CD14-positive monocyte (primary cell): ENCODE measurements around the gene A4GALT. TPM values are rescaled to one million over a fixed set of nuclear protein-coding genes. Genes with fewer than 3 reads are reported as not detected.

Source experiments
- DNase-seq, 3 donors: peaks; one replicate each; pipeline ENCODE4 v3.0.0-alpha.2; 2011 to 2022
- H2AFZ ChIP-seq: 2 replicates; pipeline ENCODE4 v1.6.0; 2012; ENCODE audit warnings: mild to moderate bottlenecking, low read depth, low read length, inconsistent platforms; ENCODE audit not compliant: insufficient read depth, poor library complexity, severe bottlenecking
- H3K27ac ChIP-seq, 2 donors: 1 replicate in 1 of 2; 2 replicates in 1 of 2; pipeline ENCODE4 v1.5.1; 2012 to 2013; ENCODE audit warnings: low read length in 2 of 2, control low read depth in 1 of 2, inconsistent platforms in 1 of 2, low read depth in 1 of 2, mild to moderate bottlenecking in 1 of 2
- H3K27me3 ChIP-seq, 2 donors: one replicate each; pipeline versions ENCODE4 v1.6.0 to v1.6.1; 2011 to 2013; ENCODE audit warnings: low read length in 2 of 2; ENCODE audit not compliant: control insufficient read depth in 2 of 2, insufficient read depth in 2 of 2
- H3K36me3 ChIP-seq, 2 donors: replicated peaks in 1 of 2; 1 replicate in 1 of 2; 2 replicates in 1 of 2; pipeline versions ENCODE4 v1.5.1 to v1.6.1; 2012 to 2013; ENCODE audit warnings: low read length in 2 of 2, control low read depth in 1 of 2, inconsistent platforms in 1 of 2, mild to moderate bottlenecking in 1 of 2; ENCODE audit not compliant: insufficient read depth in 2 of 2, control insufficient read depth in 1 of 2
- H3K4me1 ChIP-seq, 2 donors: 1 replicate in 1 of 2; 2 replicates in 1 of 2; pipeline versions ENCODE4 v1.5.1 to v1.6.1; 2012 to 2013; ENCODE audit warnings: low read length in 2 of 2, control low read depth in 1 of 2, inconsistent platforms in 1 of 2, mild to moderate bottlenecking in 1 of 2, moderate library complexity in 1 of 2; ENCODE audit not compliant: insufficient read depth in 2 of 2, control insufficient read depth in 1 of 2
- H3K4me2 ChIP-seq: replicated peaks from 2 replicates; pipeline ENCODE3; 2012; ENCODE audit warnings: low read length, moderate library complexity, mild to moderate bottlenecking; ENCODE audit not compliant: poor library complexity, severe bottlenecking; ENCODE audit errors: extremely low read depth
- H3K4me3 ChIP-seq, 3 experiments: fragments of 200-600 bp in 1 of 3; sonication (generic) in 1 of 3; replicated peaks in 1 of 3; 1 replicate in 2 of 3; 2 replicates in 1 of 3; pipeline ENCODE4 v1.5.1; 2011 to 2013; ENCODE audit warnings: low read length in 3 of 3, mild to moderate bottlenecking in 3 of 3, control low read depth in 2 of 3, low read depth in 2 of 3, inconsistent platforms in 1 of 3, moderate library complexity in 1 of 3
- H3K79me2 ChIP-seq: 2 replicates; pipeline ENCODE4 v1.6.0; 2012; ENCODE audit warnings: mild to moderate bottlenecking, control low read depth, inconsistent platforms, low read length, moderate library complexity; ENCODE audit not compliant: insufficient read depth
- H3K9ac ChIP-seq: 2 replicates; pipeline ENCODE4 v1.6.0; 2017; ENCODE audit warnings: low read length, mild to moderate bottlenecking; ENCODE audit not compliant: insufficient read depth, poor library complexity, severe bottlenecking
- H3K9me3 ChIP-seq, 2 donors: replicated peaks in 1 of 2; 1 replicate in 1 of 2; 2 replicates in 1 of 2; pipeline versions ENCODE4 v1.5.1 to v1.6.1; 2012 to 2013; ENCODE audit warnings: low read length in 2 of 2, control low read depth in 1 of 2; ENCODE audit not compliant: control insufficient read depth in 1 of 2, insufficient read depth in 1 of 2
- H4K20me1 ChIP-seq: 2 replicates; pipeline ENCODE4 v1.6.0; 2012; ENCODE audit warnings: mild to moderate bottlenecking, low read length, control low read depth, moderate library complexity; ENCODE audit not compliant: insufficient read depth
- H3K27ac Mint-ChIP-seq, 7 donors: one replicate each; pipeline ENCODE4 v1.8.0; 2020; ENCODE audit warnings: mild to moderate bottlenecking in 7 of 7, mixed read lengths in 7 of 7, moderate library complexity in 6 of 7, inconsistent platforms in 2 of 7
- H3K27me3 Mint-ChIP-seq, 3 donors: one replicate each; pipeline ENCODE4 v1.8.0; 2021 to 2022; ENCODE audit warnings: low read depth in 3 of 3, mild to moderate bottlenecking in 3 of 3, mixed read lengths in 3 of 3, moderate library complexity in 3 of 3, inconsistent platforms in 1 of 3
- H3K36me3 Mint-ChIP-seq, 2 donors: one replicate each; pipeline ENCODE4 v1.8.0; 2020; ENCODE audit warnings: mixed read lengths in 2 of 2, inconsistent platforms in 1 of 2, mild to moderate bottlenecking in 1 of 2
- H3K4me1 Mint-ChIP-seq: one replicate; pipeline ENCODE4 v1.8.0; 2020; ENCODE audit warnings: mild to moderate bottlenecking, mixed read lengths
- H3K4me3 Mint-ChIP-seq, 2 donors: one replicate each; pipeline ENCODE4 v1.8.0; 2020; ENCODE audit warnings: mild to moderate bottlenecking in 2 of 2, mixed read lengths in 2 of 2, moderate library complexity in 1 of 2
- H3K9me3 Mint-ChIP-seq, 7 donors: one replicate each; pipeline ENCODE4 v1.8.0; 2020 to 2022; ENCODE audit warnings: mixed read lengths in 7 of 7, mild to moderate bottlenecking in 6 of 7, moderate library complexity in 6 of 7, inconsistent platforms in 2 of 7
- CTCF ChIP-seq: fragments of 200-600 bp; IDR thresholded peaks from one replicate; pipeline ENCODE4 v1.8.0; 2022; ENCODE audit warnings: antibody characterized with exemption, mild to moderate bottlenecking
- WGBS: methylation state at CpG from one replicate; pipeline ENCODE4 v1.1.5; 2013; ENCODE audit warnings: missing lambda C conversion rate; ENCODE audit not compliant: insufficient coverage; 5-methylcytosine and 5-hydroxymethylcytosine counted together
- intact Hi-C, 2 donors: fragments of 100-400 bp; cut with micrococcal nuclease; formaldehyde crosslinking; loops; one replicate each; pipeline versions ENCODE4 v1.15.0 to v1.15.1; 2023
- polyA plus RNA-seq, 3 donors: library from polyadenylated mRNA; depleted of rRNA in 1 of 3; unstranded in 2 of 3; stranded (reverse) in 1 of 3; fragments of 300-500 nt in 2 of 3; fragments of >200 nt in 1 of 3; fragmentation: Illumina TruSeq in 2 of 3; gene quantifications; 1 replicate in 2 of 3; 2 replicates in 1 of 3; pipeline ENCODE4 v1.2.3, GENCODE V29; 2012 to 2021

Gene A4GALT
- polyA plus RNA-seq, 3 donors = not detected

- Mint-ChIP-seq H3K27ac (no peak overlapping the region), H3K9me3 (no peaks in the 10 kb centered on the region), H3K27me3 (peaks cover 0 to 6% (median 3%) of the 10 kb centered on the region in 3 donors), H3K4me1 (peaks cover 6% of the 10 kb centered on the region), H3K36me3 (no peaks in the 10 kb centered on the region), H3K4me3 (no peak overlapping the region)
- H3K79me2 ChIP-seq = no peaks in the 10 kb centered on the region
- intact Hi-C loops = no loop called here
- H3K27ac ChIP-seq = no peak overlapping the region
- no peak overlapping the region for H3K4me2 ChIP-seq
- no peaks in the 10 kb centered on the region for H3K27me3 ChIP-seq
- DNase-seq = no peak
- no peak overlapping the region for H2AFZ ChIP-seq
- H3K9me3 ChIP-seq = no peaks in the 10 kb centered on the region
- no peaks in the 10 kb centered on the region for H4K20me1 ChIP-seq
- H3K9ac ChIP-seq = no peak overlapping the region
- TF ChIP-seq CTCF = no peak
- peaks cover 0 to 3% of the 10 kb centered on the region in 2 donors for H3K4me1 ChIP-seq
- no peaks in the 10 kb centered on the region for H3K36me3 ChIP-seq
- 97% methylated on average over 25 of the region's 25 CpGs for WGBS
- no peak overlapping the region for H3K4me3 ChIP-seq
Measured at GRCh38 chr22:42693763-42694683, 26.6 kb downstream of the A4GALT start.

- Histone ChIP-seq H3K9ac (no peak overlapping the region), H3K4me3 (no peak overlapping the region), H3K27me3 (no peaks in the 10 kb centered on the region), H3K36me3 (no peaks in the 10 kb centered on the region), H3K27ac (no peak overlapping the region), H3K4me2 (no peak overlapping the region), H3K9me3 (no peaks in the 10 kb centered on the region), H3K4me1 (peaks cover 0 to 3% of the 10 kb centered on the region in 2 donors), H4K20me1 (no peaks in the 10 kb centered on the region), H3K79me2 (no peaks in the 10 kb centered on the region), H2AFZ (no peak overlapping the region)
- Mint-ChIP-seq H3K27ac (no peak overlapping the region), H3K9me3 (no peaks in the 10 kb centered on the region), H3K4me3 (no peak overlapping the region), H3K27me3 (peaks cover 0 to 7% (median 5%) of the 10 kb centered on the region in 3 donors), H3K36me3 (no peaks in the 10 kb centered on the region), H3K4me1 (peaks cover 6% of the 10 kb centered on the region)
- DNase-seq = no peak
- WGBS = 86% methylated on average over 51 of the region's 51 CpGs
- no peak for TF ChIP-seq CTCF
- intact Hi-C loops = no loop called here
Measured at GRCh38 chr22:42693055-42693762, 27.5 kb downstream of the A4GALT start.
